Measurements from ENCODE around the gene BLTP2.

The BLTP2 gene

GRCh38 chr17:28597606-28598383, 47.2 kb downstream of the BLTP2 start:
- DNase-seq: no peak

All from CD4-positive, alpha-beta T cell treated with Interleukin-15 for 1 hour (primary cell).